ENCODE measurements around the gene KLF7.

GRCh38 chr2:207153266-207153975, 12.3 kb downstream of the KLF7 start:
- no peak for TF ChIP-seq POLR2A (IDR thresholded peaks at IDR 0.05)
- TF ChIP-seq CTCF (IDR thresholded peaks at IDR 0.05) = no peak
